Suprapubic skin (tissue), 4 donors: ENCODE results near the gene NOTO.

Experiments
- EP300 ChIP-seq: sonication (generic); formaldehyde crosslinking; IDR thresholded peaks from one replicate; pipeline ENCODE4 v1.6.1; 2017; ENCODE audit warnings: antibody characterized with exemption
- POLR2A ChIP-seq, 2 donors: fragments of 450-650 bp; IDR thresholded peaks; one replicate each; pipeline ENCODE4 v1.6.1; 2017; ENCODE audit warnings: antibody characterized with exemption in 2 of 2, mild to moderate bottlenecking in 2 of 2, moderate library complexity in 2 of 2
- POLR2AphosphoS5 ChIP-seq, 3 donors: sonication (generic); formaldehyde crosslinking; IDR thresholded peaks; one replicate each; pipeline ENCODE4 v1.6.1; 2017; ENCODE audit warnings: antibody characterized with exemption in 3 of 3
- TF ChIP-seq, protein P1 (sequence below), 2 donors: fragments of 200-600 bp in 1 of 2; fragments of 450-650 bp in 1 of 2; sonication (generic) in 1 of 2; IDR thresholded peaks; one replicate each; pipeline ENCODE4 v1.5.1; 2016 to 2019; ENCODE audit warnings: antibody characterized with exemption in 2 of 2, mild to moderate bottlenecking in 1 of 2, moderate library complexity in 1 of 2

DNA sequence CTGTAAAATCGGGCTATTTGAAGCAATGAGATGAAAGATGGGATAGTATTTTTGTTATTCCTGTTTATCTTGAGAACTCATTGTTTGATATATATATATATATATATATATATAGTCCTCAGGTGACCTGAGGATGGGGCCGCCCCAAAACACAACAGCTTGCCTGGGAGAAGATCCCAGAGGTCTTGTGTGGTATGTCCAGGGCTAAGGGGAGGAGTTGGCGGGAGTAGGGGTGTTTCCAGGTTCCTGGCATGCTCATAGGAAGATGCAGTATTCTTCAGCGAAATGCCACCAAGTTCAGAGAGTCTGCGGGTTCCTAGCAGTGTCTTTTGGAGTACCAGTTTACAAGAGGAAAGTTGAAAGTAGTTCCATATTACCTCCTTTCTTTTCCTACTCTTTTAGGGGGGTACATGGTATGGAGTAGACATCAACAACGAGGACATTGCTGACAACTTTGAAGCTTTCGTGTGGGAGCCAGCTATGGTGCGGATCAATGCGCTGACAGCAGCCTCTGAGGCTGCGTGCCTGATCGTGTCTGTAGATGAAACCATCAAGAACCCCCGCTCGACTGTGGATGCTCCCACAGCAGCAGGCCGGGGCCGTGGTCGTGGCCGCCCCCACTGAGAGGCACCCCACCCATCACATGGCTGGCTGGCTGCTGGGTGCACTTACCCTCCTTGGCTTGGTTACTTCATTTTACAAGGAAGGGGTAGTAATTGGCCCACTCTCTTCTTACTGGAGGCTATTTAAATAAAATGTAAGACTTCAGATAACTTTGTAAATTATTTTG is 50.1 kb downstream of the NOTO start:
- TF ChIP-seq, protein P1, sequence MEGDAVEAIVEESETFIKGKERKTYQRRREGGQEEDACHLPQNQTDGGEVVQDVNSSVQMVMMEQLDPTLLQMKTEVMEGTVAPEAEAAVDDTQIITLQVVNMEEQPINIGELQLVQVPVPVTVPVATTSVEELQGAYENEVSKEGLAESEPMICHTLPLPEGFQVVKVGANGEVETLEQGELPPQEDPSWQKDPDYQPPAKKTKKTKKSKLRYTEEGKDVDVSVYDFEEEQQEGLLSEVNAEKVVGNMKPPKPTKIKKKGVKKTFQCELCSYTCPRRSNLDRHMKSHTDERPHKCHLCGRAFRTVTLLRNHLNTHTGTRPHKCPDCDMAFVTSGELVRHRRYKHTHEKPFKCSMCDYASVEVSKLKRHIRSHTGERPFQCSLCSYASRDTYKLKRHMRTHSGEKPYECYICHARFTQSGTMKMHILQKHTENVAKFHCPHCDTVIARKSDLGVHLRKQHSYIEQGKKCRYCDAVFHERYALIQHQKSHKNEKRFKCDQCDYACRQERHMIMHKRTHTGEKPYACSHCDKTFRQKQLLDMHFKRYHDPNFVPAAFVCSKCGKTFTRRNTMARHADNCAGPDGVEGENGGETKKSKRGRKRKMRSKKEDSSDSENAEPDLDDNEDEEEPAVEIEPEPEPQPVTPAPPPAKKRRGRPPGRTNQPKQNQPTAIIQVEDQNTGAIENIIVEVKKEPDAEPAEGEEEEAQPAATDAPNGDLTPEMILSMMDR (IDR thresholded peaks at IDR 0.05), result no peak
- TF ChIP-seq POLR2A (IDR thresholded peaks at IDR 0.05) (no peak), POLR2AphosphoS5 (IDR thresholded peaks at IDR 0.05) (no peak), EP300 (no peak)
